SK-N-SH (cell line): ENCODE data around the gene FADD. TPM values are rescaled to one million over a fixed set of nuclear protein-coding genes. Genes with fewer than 3 reads are reported as not detected.

Experiments
- CTCF ChIA-PET: fragments of 300-600, 350-600 bp; formaldehyde crosslinking; extraction: SDS; loops from one replicate; lab custom pipeline; 2021; lab: Yijun Ruan, JAX
- POLR2A ChIA-PET: fragments of 350-600 bp; sonication (Branson Sonifier 250); formaldehyde crosslinking; extraction: SDS; loops from one replicate; lab custom pipeline; 2020; ENCODE audit warnings: antibody characterized with exemption, inconsistent platforms; lab: Yijun Ruan, JAX
- DNase-seq: peaks from one replicate; pipeline ENCODE4 v3.0.0; 2012
- H2AFZ ChIP-seq: fragments of 200-600 bp; sonication (generic); 2 replicates; pipeline ENCODE4 v1.8.1; 2016; ENCODE audit warnings: antibody characterized with exemption, mild to moderate bottlenecking, low read depth
- H3F3A ChIP-seq: fragments of 200-600 bp; sonication (generic); replicated peaks from 2 replicates; pipeline ENCODE3; 2016; ENCODE audit warnings: antibody characterized with exemption, mild to moderate bottlenecking; ENCODE audit not compliant: insufficient read depth
- H3K27ac ChIP-seq, 2 experiments: fragments of 200-500 bp in 1 of 2; fragments of 200-600 bp in 1 of 2; sonication (Bioruptor generic) in 1 of 2; sonication (generic), shearing (Covaris generic) in 1 of 2; 2 replicates each; pipeline versions ENCODE4 v1.5.1 to v1.6.1; 2014 to 2016; ENCODE audit warnings: low read depth in 2 of 2, inconsistent platforms in 1 of 2, low read length in 1 of 2, mild to moderate bottlenecking in 1 of 2, mixed read lengths in 1 of 2
- H3K27me3 ChIP-seq: fragments of 200-600 bp; sonication (generic), shearing (Covaris generic); 2 replicates; pipeline ENCODE4 v1.6.1; 2016; ENCODE audit warnings: mixed run types; ENCODE audit not compliant: insufficient read depth
- H3K36me3 ChIP-seq, 2 experiments: fragments of 200-500 bp in 1 of 2; fragments of 200-600 bp in 1 of 2; sonication (Bioruptor generic) in 1 of 2; sonication (generic) in 1 of 2; replicated peaks in 1 of 2; 2 replicates each; pipeline versions ENCODE3 to v1.5.1; 2014 to 2016; ENCODE audit warnings: low read length in 1 of 2, mild to moderate bottlenecking in 1 of 2; ENCODE audit not compliant: insufficient read depth in 2 of 2, control insufficient read depth in 1 of 2
- H3K4me1 ChIP-seq, 2 experiments: fragments of 200-500 bp in 1 of 2; fragments of 200-600 bp in 1 of 2; sonication (Bioruptor generic) in 1 of 2; sonication (generic), shearing (Covaris generic) in 1 of 2; 2 replicates each; pipeline versions ENCODE4 v1.5.1 to v1.6.1; 2014 to 2016; ENCODE audit warnings: low read depth in 1 of 2, low read length in 1 of 2, mixed run types in 1 of 2; ENCODE audit not compliant: insufficient read depth in 2 of 2, control insufficient read depth in 1 of 2
- H3K4me2 ChIP-seq: fragments of 200-600 bp; sonication (generic), shearing (Covaris generic); 2 replicates; pipeline ENCODE4 v1.6.1; 2017; ENCODE audit warnings: mixed run types
- H3K4me3 ChIP-seq, 2 experiments: fragments of 200-500 bp in 1 of 2; fragments of 200-600 bp in 1 of 2; sonication (Bioruptor generic) in 1 of 2; sonication (generic), shearing (Covaris generic) in 1 of 2; 2 replicates each; pipeline versions ENCODE4 v1.5.1 to v1.8.1; 2014 to 2016; ENCODE audit warnings: low read depth in 2 of 2, inconsistent platforms in 1 of 2, low read length in 1 of 2, mild to moderate bottlenecking in 1 of 2, mixed read lengths in 1 of 2, moderate library complexity in 1 of 2
- H3K79me2 ChIP-seq: fragments of 200-600 bp; sonication (generic); 2 replicates; pipeline ENCODE4 v1.8.1; 2017; ENCODE audit warnings: mild to moderate bottlenecking; ENCODE audit not compliant: insufficient read depth
- H3K9ac ChIP-seq: fragments of 200-600 bp; sonication (generic); 2 replicates; pipeline ENCODE4 v1.6.1; 2017; ENCODE audit warnings: mixed run types
- H3K9me2 ChIP-seq: fragments of 200-600 bp; sonication (generic); 2 replicates; pipeline ENCODE4 v1.6.1; 2017; ENCODE audit warnings: mixed run types
- H3K9me3 ChIP-seq: fragments of 200-600 bp; sonication (generic); 2 replicates; pipeline ENCODE4 v1.6.1; 2017; ENCODE audit warnings: mixed run types, mild to moderate bottlenecking, moderate library complexity
- H4K20me1 ChIP-seq: fragments of 200-600 bp; sonication (generic); 2 replicates; pipeline ENCODE4 v1.6.1; 2017; ENCODE audit warnings: mild to moderate bottlenecking, mixed run types; ENCODE audit not compliant: insufficient read depth
- CHD2 ChIP-seq: fragments of 150-350 bp; IDR thresholded peaks from 2 replicates; pipeline ENCODE4 v1.6.1; 2018; ENCODE audit warnings: low read length; ENCODE audit not compliant: partially characterized antibody
- ELF1 ChIP-seq: IDR thresholded peaks from 2 replicates; pipeline ENCODE4 v1.4.0; 2012
- EP300 ChIP-seq, 2 experiments: IDR thresholded peaks; 2 replicates each; pipeline versions ENCODE4 v1.4.0 to v1.6.1; 2012; ENCODE audit warnings: borderline replicate concordance in 1 of 2, low read depth in 1 of 2, low read length in 1 of 2
- FOXM1 ChIP-seq: IDR thresholded peaks from 2 replicates; pipeline ENCODE4 v1.4.0; 2012; ENCODE audit warnings: low read depth, mild to moderate bottlenecking
- GABPA ChIP-seq: IDR thresholded peaks from 2 replicates; pipeline ENCODE4 v1.4.0; 2012; ENCODE audit warnings: low read depth, mild to moderate bottlenecking
- GATA2 ChIP-seq: sonication (generic); formaldehyde crosslinking; IDR thresholded peaks from 2 replicates; pipeline ENCODE4 v1.5.0; 2020; ENCODE audit warnings: mild to moderate bottlenecking, missing genetic modification reagents
- JUND ChIP-seq: IDR thresholded peaks from 2 replicates; pipeline ENCODE4 v1.4.0; 2012
- NRF1 ChIP-seq: IDR thresholded peaks from 2 replicates; pipeline ENCODE4 v1.6.1; 2012; ENCODE audit warnings: low read depth, mild to moderate bottlenecking, low read length
- RCOR1 ChIP-seq: fragments of 150-350 bp; IDR thresholded peaks from 2 replicates; pipeline ENCODE4 v1.6.1; 2017; ENCODE audit warnings: antibody characterized with exemption, low read length
- RXRA ChIP-seq: IDR thresholded peaks from 2 replicates; pipeline ENCODE4 v1.4.0; 2012; ENCODE audit warnings: low read depth, mild to moderate bottlenecking, borderline replicate concordance
- SIN3A ChIP-seq: IDR thresholded peaks from 2 replicates; pipeline ENCODE4 v1.6.1; 2012; ENCODE audit warnings: low read depth, mild to moderate bottlenecking, low read length, moderate library complexity, borderline replicate concordance
- SMC3 ChIP-seq: IDR thresholded peaks from 2 replicates; pipeline ENCODE4 v1.6.1; 2012; ENCODE audit warnings: low read depth, low read length, improper control_type of control experiment
- TAF1 ChIP-seq: IDR thresholded peaks from 2 replicates; pipeline ENCODE4 v1.6.1; 2012; ENCODE audit warnings: low read depth, mild to moderate bottlenecking, low read length, moderate library complexity, borderline replicate concordance
- USF1 ChIP-seq: IDR thresholded peaks from 2 replicates; pipeline ENCODE4 v1.4.0; 2012; ENCODE audit warnings: low read depth, borderline replicate concordance
- WGBS: methylation state at CpG from one replicate; pipeline ENCODE4 v1.1.6; 2017; ENCODE audit warnings: low lambda C conversion rate; 5-methylcytosine and 5-hydroxymethylcytosine counted together
- polyA plus RNA-seq, 3 experiments: library from polyadenylated mRNA; depleted of rRNA; stranded (reverse); fragments of >200 nt; gene quantifications; 2 replicates each; pipeline ENCODE4 v1.2.3, GENCODE V29; 2012
- TF ChIP-seq, protein P1 (sequence below): fragments of 150-350 bp; IDR thresholded peaks from 2 replicates; pipeline ENCODE4 v1.6.1; 2016; ENCODE audit warnings: mild to moderate bottlenecking, low read depth, low read length
- TF ChIP-seq, protein P2 (sequence below): IDR thresholded peaks from 2 replicates; pipeline ENCODE4 v1.4.0; 2012; ENCODE audit warnings: low read depth

Gene FADD
- polyA plus RNA-seq, 1 of the 3 experiments (the other 2 are of a cell fraction), result 23.8 TPM

DNA sequence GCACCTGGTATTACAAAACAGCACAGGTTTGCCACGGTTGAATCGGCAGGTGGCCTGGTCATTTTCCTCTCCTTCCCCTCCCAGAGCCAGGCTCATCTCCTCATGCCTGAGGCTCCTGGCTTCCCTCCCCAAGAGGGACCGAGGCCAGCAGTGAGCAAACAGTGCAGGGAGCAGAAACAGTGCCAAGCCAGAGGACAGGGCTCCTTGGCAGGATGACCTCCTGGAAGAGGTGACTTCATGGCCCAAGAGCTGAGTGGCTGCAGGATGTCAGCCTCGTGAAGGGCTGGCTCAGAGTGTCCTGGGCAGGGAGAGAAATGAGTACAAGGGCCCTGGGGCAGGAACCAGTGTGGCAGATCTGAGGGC, 44.6 kb downstream of the FADD start (continued):
- TF ChIP-seq, protein P1, sequence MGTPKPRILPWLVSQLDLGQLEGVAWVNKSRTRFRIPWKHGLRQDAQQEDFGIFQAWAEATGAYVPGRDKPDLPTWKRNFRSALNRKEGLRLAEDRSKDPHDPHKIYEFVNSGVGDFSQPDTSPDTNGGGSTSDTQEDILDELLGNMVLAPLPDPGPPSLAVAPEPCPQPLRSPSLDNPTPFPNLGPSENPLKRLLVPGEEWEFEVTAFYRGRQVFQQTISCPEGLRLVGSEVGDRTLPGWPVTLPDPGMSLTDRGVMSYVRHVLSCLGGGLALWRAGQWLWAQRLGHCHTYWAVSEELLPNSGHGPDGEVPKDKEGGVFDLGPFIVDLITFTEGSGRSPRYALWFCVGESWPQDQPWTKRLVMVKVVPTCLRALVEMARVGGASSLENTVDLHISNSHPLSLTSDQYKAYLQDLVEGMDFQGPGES, result no peak
- TF ChIP-seq RCOR1, result no peak
- no peak for TF ChIP-seq SIN3A
- no peak for TF ChIP-seq GATA2 (CRISPR knock-in tag)
- TF ChIP-seq, all 33 proteins: peak for 0

DNA sequence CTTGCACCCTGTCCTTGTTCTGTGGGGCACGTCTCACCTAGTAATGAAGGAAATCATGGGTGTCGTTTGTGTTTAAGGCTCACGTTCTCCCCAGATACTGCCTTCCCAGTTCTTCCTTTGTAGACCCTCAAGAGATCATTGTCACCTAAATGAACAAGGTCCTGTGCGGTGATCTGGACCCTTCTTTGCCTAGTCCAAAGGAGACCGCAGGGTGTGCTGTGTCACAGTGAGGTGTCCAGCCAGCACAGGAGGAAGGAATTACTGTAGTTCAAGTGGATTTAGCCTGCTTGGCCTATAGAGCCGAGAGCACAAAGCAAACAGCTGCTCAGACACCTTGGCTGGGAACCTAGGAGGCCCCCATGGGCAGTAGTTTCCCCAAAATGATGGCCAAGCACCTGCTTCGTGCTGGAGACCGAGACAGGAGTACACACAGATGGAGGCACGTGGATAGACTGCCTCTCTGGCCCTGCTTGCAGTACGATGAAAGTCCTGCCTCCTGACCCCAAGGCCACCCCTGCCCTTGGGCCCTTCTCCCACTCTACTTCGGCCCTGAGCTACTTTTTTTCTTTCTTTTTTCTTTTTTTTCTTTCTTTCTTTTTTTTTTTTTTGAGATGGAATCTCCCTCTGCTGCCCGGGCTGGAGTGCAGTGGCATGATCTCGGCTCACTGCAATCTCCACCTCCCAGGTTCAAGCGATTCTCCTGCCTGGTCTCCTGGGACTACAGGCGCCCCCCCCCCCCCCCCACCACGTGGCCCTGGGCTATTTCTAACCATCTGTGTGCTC, 48.0 kb downstream of the FADD start:
- no peaks in the 10 kb centered on the region for H3K36me3 ChIP-seq
- no peaks in the 10 kb centered on the region for H3K79me2 ChIP-seq
- H4K20me1 ChIP-seq, result no peaks in the 10 kb centered on the region
- H3K4me2 ChIP-seq, result no peak overlapping the region
- no peak overlapping the region for H3K4me3 ChIP-seq
- no peaks in the 10 kb centered on the region for H3K27me3 ChIP-seq
- ChIA-PET POLR2A (no interaction called here), CTCF (no interaction called here)
- H3K9me3 ChIP-seq, result no peaks in the 10 kb centered on the region
- TF ChIP-seq CHD2 (no peak), USF1 (no peak), FOXM1 (no peak), GABPA (no peak), ELF1 (no peak), EP300 (IDR thresholded peaks at IDR 0.05; ENCODE audit: borderline replicate concordance in 1 of 2, low read depth in 1 of 2, low read length in 1 of 2) (no peak), GATA2 (CRISPR knock-in tag) (no peak), JUND (no peak), RXRA (no peak), TAF1 (no peak), SMC3 (no peak), NRF1 (no peak)
- TF ChIP-seq, protein P2, sequence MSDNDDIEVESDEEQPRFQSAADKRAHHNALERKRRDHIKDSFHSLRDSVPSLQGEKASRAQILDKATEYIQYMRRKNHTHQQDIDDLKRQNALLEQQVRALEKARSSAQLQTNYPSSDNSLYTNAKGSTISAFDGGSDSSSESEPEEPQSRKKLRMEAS, result no peak
- H3K9me2 ChIP-seq, result no peaks in the 10 kb centered on the region
- 77% methylated on average over 12 of the region's 16 CpGs for WGBS
- no peak overlapping the region for H3K27ac ChIP-seq
- no peak overlapping the region for H2AFZ ChIP-seq
- no peaks in the 10 kb centered on the region for H3F3A ChIP-seq
- no peak for DNase-seq
- no peak overlapping the region for H3K9ac ChIP-seq
- H3K4me1 ChIP-seq, result no peaks in the 10 kb centered on the region; a peak in 1 of 4 replicates
